ENCODE measurements around the gene LCE3E. TPM values are rescaled to one million over a fixed set of nuclear protein-coding genes. Genes with fewer than 3 reads are reported as not detected.

The LCE3E gene
- total RNA-seq, 6 experiments from 2014 or later, result not detected

DNA sequence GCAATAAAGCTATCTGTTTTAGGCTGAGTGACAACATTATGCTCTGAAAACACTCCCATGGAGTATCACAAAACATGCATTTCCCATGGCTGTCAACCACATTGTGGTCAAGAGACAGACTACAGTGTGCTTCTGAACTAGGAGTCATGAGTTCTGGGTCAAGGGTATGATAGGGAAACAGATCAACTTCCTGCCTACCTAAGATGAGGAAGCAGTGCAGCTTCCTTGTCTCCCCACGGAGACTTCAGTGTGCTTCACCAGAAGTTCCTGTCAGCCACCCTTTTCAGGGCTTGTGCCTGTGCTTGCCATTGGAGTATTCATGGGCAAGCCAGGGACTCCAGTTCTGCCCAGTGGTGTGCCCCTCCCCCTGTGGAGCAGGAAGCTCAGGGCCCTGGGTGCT is 19.9 kb downstream of the LCE3E start:
- no peak overlapping the region for H3K4me3 Mint-ChIP-seq
- TF ChIP-seq, protein P1, sequence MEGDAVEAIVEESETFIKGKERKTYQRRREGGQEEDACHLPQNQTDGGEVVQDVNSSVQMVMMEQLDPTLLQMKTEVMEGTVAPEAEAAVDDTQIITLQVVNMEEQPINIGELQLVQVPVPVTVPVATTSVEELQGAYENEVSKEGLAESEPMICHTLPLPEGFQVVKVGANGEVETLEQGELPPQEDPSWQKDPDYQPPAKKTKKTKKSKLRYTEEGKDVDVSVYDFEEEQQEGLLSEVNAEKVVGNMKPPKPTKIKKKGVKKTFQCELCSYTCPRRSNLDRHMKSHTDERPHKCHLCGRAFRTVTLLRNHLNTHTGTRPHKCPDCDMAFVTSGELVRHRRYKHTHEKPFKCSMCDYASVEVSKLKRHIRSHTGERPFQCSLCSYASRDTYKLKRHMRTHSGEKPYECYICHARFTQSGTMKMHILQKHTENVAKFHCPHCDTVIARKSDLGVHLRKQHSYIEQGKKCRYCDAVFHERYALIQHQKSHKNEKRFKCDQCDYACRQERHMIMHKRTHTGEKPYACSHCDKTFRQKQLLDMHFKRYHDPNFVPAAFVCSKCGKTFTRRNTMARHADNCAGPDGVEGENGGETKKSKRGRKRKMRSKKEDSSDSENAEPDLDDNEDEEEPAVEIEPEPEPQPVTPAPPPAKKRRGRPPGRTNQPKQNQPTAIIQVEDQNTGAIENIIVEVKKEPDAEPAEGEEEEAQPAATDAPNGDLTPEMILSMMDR (IDR thresholded peaks at IDR 0.05), result no peak
- peaks cover 5% of the 10 kb centered on the region; the same call in 1 of the 2 replicates for H3K27me3 Mint-ChIP-seq (ENCODE audit: insufficient read depth)
- H3K9me3 Mint-ChIP-seq, result peaks cover 5% of the 10 kb centered on the region; the same call in 1 of the 2 replicates
- DNase-seq, result no peak
- no peaks in the 10 kb centered on the region for H3K4me1 Mint-ChIP-seq (ENCODE audit: low read depth)
- H3K27ac Mint-ChIP-seq, result no peak overlapping the region
- no peaks in the 10 kb centered on the region for H3K36me3 Mint-ChIP-seq (ENCODE audit: low read depth)

DNA sequence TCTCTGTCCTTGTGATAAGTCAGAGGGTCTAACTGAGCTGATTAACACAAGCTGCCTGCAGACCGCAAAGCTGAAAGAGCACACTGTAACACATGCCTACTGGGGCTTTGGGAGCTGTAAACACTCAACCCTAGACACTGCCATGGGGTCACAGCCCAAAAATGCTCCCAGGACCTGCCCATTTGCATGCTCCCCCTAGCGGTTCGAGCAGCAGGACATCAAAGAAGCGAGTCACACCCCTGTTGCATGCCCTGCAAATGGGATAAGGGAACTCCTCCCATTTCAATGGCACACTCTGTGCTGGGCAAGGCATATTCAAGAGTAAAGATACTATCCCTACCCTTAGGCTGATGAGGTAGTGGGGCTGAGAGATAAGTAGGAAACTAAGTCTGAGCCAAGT is 22.8 kb downstream of the LCE3E start:
- no peak for DNase-seq
- Mint-ChIP-seq H3K9me3 (peaks cover 9% of the 10 kb centered on the region; the same call in 1 of the 2 replicates), H3K4me1 (ENCODE audit: low read depth) (no peaks in the 10 kb centered on the region)

DNA sequence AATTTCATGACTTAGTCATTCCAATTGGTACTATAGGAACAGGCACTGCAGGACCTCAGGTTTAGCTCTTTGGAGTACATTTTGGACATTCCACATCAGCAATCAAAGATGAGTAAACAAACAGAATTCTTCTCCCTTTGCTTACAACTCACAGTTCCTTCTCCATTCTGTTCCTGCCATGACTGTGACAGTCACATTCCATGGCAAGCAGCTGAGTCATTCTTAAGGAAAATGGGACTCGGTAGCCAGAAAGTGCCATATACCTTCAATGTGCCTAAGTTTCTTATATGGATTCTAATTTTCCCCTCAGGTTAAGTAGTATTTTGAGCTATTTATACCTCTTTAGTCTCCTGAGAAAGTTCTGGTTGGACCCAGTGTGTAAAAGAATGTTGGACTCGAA is 26.7 kb downstream of the LCE3E start:
- TF ChIP-seq, protein P1 (IDR thresholded peaks at IDR 0.05), result no peak
- Mint-ChIP-seq H3K27me3 (ENCODE audit: insufficient read depth) (peaks cover 8% of the 10 kb centered on the region; the same call in 1 of the 2 replicates), H3K4me1 (ENCODE audit: low read depth) (no peaks in the 10 kb centered on the region), H3K36me3 (ENCODE audit: low read depth) (no peaks in the 10 kb centered on the region), H3K9me3 (peaks cover 14% of the 10 kb centered on the region; the same call in 1 of the 2 replicates), H3K4me3 (no peak overlapping the region), H3K27ac (no peak overlapping the region)
- no peak for DNase-seq

More for the DNA sequence above, 22.8 kb downstream of the LCE3E start:
- Mint-ChIP-seq H3K27me3 (ENCODE audit: insufficient read depth) (peaks cover 5% of the 10 kb centered on the region; the same call in 1 of the 2 replicates), H3K27ac (no peak overlapping the region), H3K36me3 (ENCODE audit: low read depth) (no peaks in the 10 kb centered on the region), H3K4me3 (no peak overlapping the region)
- TF ChIP-seq, protein P1 (IDR thresholded peaks at IDR 0.05), result peak; percentile 18; the same call in 1 of the 2 replicates

DNA sequence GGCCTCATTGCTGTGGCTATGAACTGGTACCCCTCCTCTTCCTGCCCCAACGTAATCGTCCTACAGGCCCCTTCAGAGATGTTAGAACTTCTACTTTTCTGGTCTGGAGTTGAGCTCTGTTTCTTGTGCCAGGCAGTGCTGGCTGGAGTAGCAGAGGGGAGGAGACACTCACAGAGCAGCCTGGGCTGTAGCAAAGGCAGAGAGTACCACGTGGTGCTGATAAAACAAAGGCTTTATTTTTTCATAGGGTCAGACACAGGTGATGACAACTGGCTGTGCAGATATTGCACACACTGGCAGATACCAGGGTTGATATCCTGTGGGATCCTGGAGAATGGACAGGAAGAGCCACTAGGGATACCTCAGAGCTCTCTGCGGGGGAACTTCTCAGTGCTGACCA is 29.1 kb downstream of the LCE3E start:
- Mint-ChIP-seq H3K4me1 (ENCODE audit: low read depth) (no peaks in the 10 kb centered on the region), H3K27ac (no peak overlapping the region), H3K27me3 (ENCODE audit: insufficient read depth) (peaks cover 6% of the 10 kb centered on the region; the same call in 1 of the 2 replicates), H3K36me3 (ENCODE audit: low read depth) (no peaks in the 10 kb centered on the region), H3K4me3 (no peak overlapping the region), H3K9me3 (peaks cover 14% of the 10 kb centered on the region; the same call in 1 of the 2 replicates)
- DNase-seq, result no peak
- TF ChIP-seq, protein P1 (IDR thresholded peaks at IDR 0.05), result no peak

DNA sequence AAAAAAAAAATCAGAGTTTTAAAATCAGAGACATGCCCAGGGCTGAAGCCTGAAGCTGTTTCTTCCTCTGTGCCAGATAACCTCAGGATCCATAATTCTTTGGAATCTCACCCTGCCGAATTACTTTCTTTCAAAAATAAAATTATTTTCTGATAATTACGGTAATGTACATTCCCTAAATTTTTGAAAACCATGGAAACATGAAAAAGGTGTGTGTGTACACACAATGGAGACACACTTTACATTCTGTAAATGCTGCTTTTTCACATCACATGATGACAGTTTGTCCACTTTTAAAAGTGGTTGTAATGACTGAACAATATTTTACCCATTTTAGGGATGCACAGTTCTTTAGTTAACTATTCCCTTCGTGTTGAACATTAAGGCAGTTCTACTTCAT is 30.8 kb downstream of the LCE3E start:
- no peaks in the 10 kb centered on the region for H3K36me3 Mint-ChIP-seq (ENCODE audit: low read depth)
- peaks cover 5% of the 10 kb centered on the region; the same call in 1 of the 2 replicates for H3K9me3 Mint-ChIP-seq
- H3K4me1 Mint-ChIP-seq (ENCODE audit: low read depth), result no peaks in the 10 kb centered on the region
- H3K27me3 Mint-ChIP-seq (ENCODE audit: insufficient read depth), result peaks cover 6% of the 10 kb centered on the region; the same call in 1 of the 2 replicates
- no peak overlapping the region for H3K27ac Mint-ChIP-seq
- DNase-seq, result no peak
- TF ChIP-seq, protein P1 (IDR thresholded peaks at IDR 0.05), result no peak
- no peak overlapping the region for H3K4me3 Mint-ChIP-seq

Measured in HFFc6 (cell line).